Spleen (tissue), 11 donors: ENCODE results near the gene CEP350. TPM values are rescaled to one million over a fixed set of nuclear protein-coding genes. Genes with fewer than 3 reads are reported as not detected.

Source experiments
- DNase-seq: peaks from one replicate; pipeline ENCODE4 v3.0.0-alpha.2; 2020
- H3K27ac ChIP-seq, 8 donors: fragments of 200-600 bp; sonication (generic) in 7 of 8; 1 replicate in 4 of 8; 2 replicates in 4 of 8; pipeline versions ENCODE4 v1.5.0 to v1.8.0; 2016 to 2021; ENCODE audit warnings: inconsistent platforms in 4 of 8, mild to moderate bottlenecking in 4 of 8, moderate library complexity in 1 of 8
- H3K27me3 ChIP-seq, 7 donors: fragments of 200-600 bp; sonication (generic) in 6 of 7; replicated peaks in 1 of 7; 1 replicate in 4 of 7; 2 replicates in 3 of 7; pipeline versions ENCODE4 v1.5.0 to v1.8.0; 2016 to 2021; ENCODE audit warnings: inconsistent platforms in 3 of 7, mild to moderate bottlenecking in 1 of 7
- H3K36me3 ChIP-seq, 6 donors: fragments of 200-600 bp; sonication (generic) in 5 of 6; 1 replicate in 4 of 6; 2 replicates in 2 of 6; pipeline versions ENCODE4 v1.5.0 to v1.8.0; 2016 to 2021; ENCODE audit warnings: inconsistent platforms in 2 of 6
- H3K4me1 ChIP-seq, 6 donors: fragments of 200-600 bp; sonication (generic) in 5 of 6; 1 replicate in 3 of 6; 2 replicates in 3 of 6; pipeline versions ENCODE4 v1.5.0 to v1.8.0; 2016 to 2021; ENCODE audit warnings: inconsistent platforms in 3 of 6
- H3K4me3 ChIP-seq, 8 donors: fragments of 200-600 bp; sonication (generic) in 7 of 8; 1 replicate in 4 of 8; 2 replicates in 4 of 8; pipeline versions ENCODE4 v1.5.0 to v1.8.0; 2016 to 2021; ENCODE audit warnings: inconsistent platforms in 4 of 8, mild to moderate bottlenecking in 4 of 8, moderate library complexity in 2 of 8
- H3K9me3 ChIP-seq, 8 donors: fragments of 200-600 bp; sonication (generic) in 7 of 8; 1 replicate in 4 of 8; 2 replicates in 4 of 8; pipeline versions ENCODE4 v1.5.0 to v1.8.0; 2016 to 2021; ENCODE audit warnings: inconsistent platforms in 4 of 8
- CTCF ChIP-seq, 11 experiments: fragments of 200-600 bp in 7 of 11; fragments of 450-650 bp in 4 of 11; sonication (generic) in 4 of 11; IDR thresholded peaks in 8 of 11; conservative IDR thresholded peaks in 3 of 11; 1 replicate in 7 of 11; 2 replicates in 4 of 11; pipeline versions ENCODE4 v1.4.0 to v1.8.0; 2016 to 2021; ENCODE audit warnings: antibody characterized with exemption in 11 of 11, inconsistent platforms in 4 of 11, mild to moderate bottlenecking in 1 of 11
- POLR2A ChIP-seq, 3 donors: fragments of 450-650 bp; IDR thresholded peaks; one replicate each; pipeline ENCODE4 v1.5.1; 2017; ENCODE audit warnings: antibody characterized with exemption in 3 of 3, mild to moderate bottlenecking in 1 of 3
- POLR2AphosphoS5 ChIP-seq, 3 donors: sonication (generic); formaldehyde crosslinking; IDR thresholded peaks; one replicate each; pipeline ENCODE4 v1.5.1; 2017; ENCODE audit warnings: antibody characterized with exemption in 3 of 3
- WGBS, 5 donors: extraction: QIAGEN DNeasy Blood & Tissue Kit in 3 of 5; methylation state at CpG; one replicate each; pipeline versions ENCODE4 v1.1.5 to v1.1.7; 2013 to 2018; 5-methylcytosine and 5-hydroxymethylcytosine counted together
- intact Hi-C: fragments of 100-400 bp; cut with DNase I; formaldehyde crosslinking; loops from one replicate; pipeline ENCODE4 v1.15.0; 2023; ENCODE audit warnings: low total_unique reads
- polyA plus RNA-seq, 3 donors: library from polyadenylated mRNA; stranded (reverse); fragments of 200-250 nt; gene quantifications; one replicate each; pipeline ENCODE4 v1.2.1, GENCODE V29; 2013
- total RNA-seq, 7 donors: library from RNA; depleted of rRNA in 3 of 7; stranded (reverse); fragments of >200 nt in 3 of 7; fragmentation: NEBNext Ultra II Directional in 4 of 7; extraction: Animal tissue kit (Norgen Biotek cat#: 25700) in 4 of 7; gene quantifications; one replicate each; pipeline versions ENCODE4 v1.1.0 to v1.2.1, GENCODE V29; 2016 to 2021
- donor health status: healthy with polysubstance abuse.
- donor health status: DM: no; HTN: no; CAD: no; lungs with moderate emphysema.
- donor health status: DM: no; HTN: no; CAD: no.
- donor health status: Bipolar disorder and iron deficiency.
- donor health status: healthy.
- donor health status: DM: no; HTN: no; CAD: no.
- donor health status: DM: yes; HTN: yes; CAD: no.

The CEP350 gene
- total and polyA plus RNA-seq, 10 donors: 3.5 to 89.2 (median 66.0) TPM

- WGBS, 5 donors: 22 to 38% (median 34%) methylated on average over 2 of the region's 2 CpGs
- intact Hi-C loops: no loop called here
- no peak for TF ChIP-seq POLR2A (IDR thresholded peaks at IDR 0.05)
- TF ChIP-seq POLR2AphosphoS5 (IDR thresholded peaks at IDR 0.05): no peak
- TF ChIP-seq CTCF (IDR thresholded peaks at IDR 0.05 in 8 of 11, conservative IDR thresholded peaks at IDR 0.05 in 3 of 11): no peak
- H3K27me3 ChIP-seq: no peaks in the 10 kb centered on the region
- DNase-seq: no peak
- H3K4me3 ChIP-seq: no peak overlapping the region
- peaks cover 0 to 28% (median 4%) of the 10 kb centered on the region in 6 donors for H3K36me3 ChIP-seq
- H3K9me3 ChIP-seq: no peaks in the 10 kb centered on the region
- H3K27ac ChIP-seq: peak overlapping the region in 2 of 8 donors; percentile 51 to 55
- peaks cover 0 to 66% (median 13%) of the 10 kb centered on the region in 6 donors for H3K4me1 ChIP-seq
Observed at GRCh38 chr1:180163041-180163440, 208.4 kb downstream of the CEP350 start.

Other genes with a start within 250 kb of the CEP350 start
- gene FAM163A, start 211.5 kb upstream of the CEP350 start, total RNA-seq: under 1 TPM in 4 of 7 donors, not detected in 3; 0.14 to 0.28 (median 0.19) TPM
- gene FAM163A, start 211.5 kb upstream of the CEP350 start, polyA plus RNA-seq: under 1 TPM; 0.20 to 0.47 (median 0.32) TPM
- 10 to 100 TPM; 49.4 to 77.4 (median 67.8) TPM for gene TOR1AIP2, start 77.0 kb upstream of the CEP350 start, total RNA-seq
- gene TOR1AIP2, start 77.0 kb upstream of the CEP350 start, polyA plus RNA-seq: 1 to 10 TPM; 4.6 to 9.1 (median 5.1) TPM
- 10 to 100 TPM; 52.6 to 71.3 (median 59.6) TPM for gene TOR1AIP1, start 72.5 kb upstream of the CEP350 start, total RNA-seq
- 10 to 100 TPM; 16.2 to 17.9 (median 17.7) TPM for gene TOR1AIP1, start 72.5 kb upstream of the CEP350 start, polyA plus RNA-seq
- gene QSOX1, start 200.1 kb downstream of the CEP350 start, total RNA-seq: 10 to 100 TPM; 40.8 to 78.9 (median 69.0) TPM
- gene QSOX1, start 200.1 kb downstream of the CEP350 start, polyA plus RNA-seq: 10 to 100 TPM; 35.2 to 54.9 (median 52.9) TPM